GM18499 (cell line): Measurements from ENCODE around the gene APOA5.
"Not testable (repeated sequence)": the region's sequence is repeated elsewhere in the genome, so short reads cannot be mapped to it uniquely, and the experiment has no call there.

Experiments used
- ATAC-seq: cut with Tn5 transposase; IDR thresholded peaks from one replicate; pipeline ENCODE4 v1.9.1; 2021; ENCODE audit warnings: moderate number of reproducible peaks; ENCODE audit not compliant: insufficient read depth, unreplicated experiment

The APOA5 gene

GRCh38 chr11:116801662-116802061 lies 10.0 kb upstream of the APOA5 start:
- not testable (repeated sequence) for ATAC-seq

GRCh38 chr11:116800610-116801009 lies 8.9 kb upstream of the APOA5 start:
- no peak for ATAC-seq

DNA sequence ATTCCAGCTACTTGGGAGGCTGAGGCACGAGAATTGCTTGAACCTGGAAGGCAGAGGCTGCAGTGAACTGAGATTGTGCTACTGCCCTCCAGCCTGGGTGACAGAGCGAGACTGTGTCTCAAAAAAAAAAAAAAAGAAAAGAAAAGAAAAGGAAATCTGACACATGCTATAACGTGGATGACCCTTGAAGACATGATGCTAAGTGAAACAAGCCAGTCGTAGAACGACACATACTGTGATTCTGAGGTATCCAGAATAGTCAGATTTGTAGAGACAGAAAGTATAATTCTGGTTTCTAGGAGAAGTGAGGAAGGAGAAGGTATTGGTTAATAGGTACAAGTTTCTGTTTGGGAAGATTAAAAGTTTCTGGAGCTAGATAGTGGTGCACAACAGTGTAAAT lies 6.7 kb upstream of the APOA5 start:
- no peak for ATAC-seq

- ATAC-seq, result no peak
These were observed 6.1 kb upstream of the APOA5 start for GRCh38 chr11:116797816-116798215.

DNA sequence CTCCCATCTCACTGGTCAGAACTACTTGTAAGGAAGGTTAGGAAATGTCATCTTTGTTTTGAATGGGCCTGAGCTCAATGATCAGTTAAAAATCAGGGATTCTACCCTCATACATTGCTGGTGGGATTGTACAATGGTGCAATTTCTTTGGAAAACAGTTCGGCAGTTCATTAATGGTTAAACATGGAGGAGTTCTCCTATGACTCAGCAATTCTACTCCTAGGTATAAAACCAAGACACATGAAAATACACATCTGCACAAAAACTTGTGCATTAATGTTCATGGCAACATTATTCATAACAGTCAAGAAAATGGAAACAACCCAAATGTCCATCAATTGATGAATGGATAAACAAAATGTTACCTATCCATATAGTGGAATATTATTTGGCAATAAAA lies 4.9 kb upstream of the APOA5 start:
- no peak for ATAC-seq

DNA sequence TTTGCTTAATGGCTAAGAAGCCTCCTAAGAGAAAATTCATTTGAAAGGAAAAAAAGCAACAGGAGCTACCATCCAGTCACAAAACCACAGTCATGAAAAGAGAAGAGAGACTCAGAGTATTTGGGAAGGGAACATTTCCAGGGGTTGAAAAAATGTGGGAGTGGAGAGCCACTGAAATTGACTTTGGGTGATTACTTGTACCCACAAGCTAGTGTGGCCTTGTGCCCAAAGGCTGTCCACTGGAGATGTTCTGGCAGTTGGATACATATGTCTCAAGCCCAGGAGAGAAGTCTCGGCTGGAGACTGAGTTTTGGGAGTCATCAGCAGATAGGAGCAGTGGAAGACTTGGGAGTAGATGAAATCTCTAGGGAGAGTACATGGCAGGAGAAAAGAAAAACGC lies 3.2 kb upstream of the APOA5 start:
- ATAC-seq, result no peak

DNA sequence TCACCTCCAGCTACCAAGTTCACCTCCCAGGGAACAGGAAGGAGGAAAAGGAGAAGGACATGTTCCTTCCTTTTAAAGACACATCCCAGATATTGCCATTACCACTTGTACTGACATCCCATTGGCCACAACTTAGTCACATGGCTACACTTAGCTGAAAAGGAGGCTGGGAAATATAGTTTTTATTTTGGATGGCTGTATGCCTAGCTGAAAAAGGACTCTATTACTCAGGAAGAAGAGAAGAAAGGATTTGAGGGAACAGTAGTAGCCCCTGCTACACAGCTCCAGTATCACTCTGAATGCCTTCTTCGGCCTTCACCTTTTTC lies 2.1 kb upstream of the APOA5 start:
- no peak for ATAC-seq

DNA sequence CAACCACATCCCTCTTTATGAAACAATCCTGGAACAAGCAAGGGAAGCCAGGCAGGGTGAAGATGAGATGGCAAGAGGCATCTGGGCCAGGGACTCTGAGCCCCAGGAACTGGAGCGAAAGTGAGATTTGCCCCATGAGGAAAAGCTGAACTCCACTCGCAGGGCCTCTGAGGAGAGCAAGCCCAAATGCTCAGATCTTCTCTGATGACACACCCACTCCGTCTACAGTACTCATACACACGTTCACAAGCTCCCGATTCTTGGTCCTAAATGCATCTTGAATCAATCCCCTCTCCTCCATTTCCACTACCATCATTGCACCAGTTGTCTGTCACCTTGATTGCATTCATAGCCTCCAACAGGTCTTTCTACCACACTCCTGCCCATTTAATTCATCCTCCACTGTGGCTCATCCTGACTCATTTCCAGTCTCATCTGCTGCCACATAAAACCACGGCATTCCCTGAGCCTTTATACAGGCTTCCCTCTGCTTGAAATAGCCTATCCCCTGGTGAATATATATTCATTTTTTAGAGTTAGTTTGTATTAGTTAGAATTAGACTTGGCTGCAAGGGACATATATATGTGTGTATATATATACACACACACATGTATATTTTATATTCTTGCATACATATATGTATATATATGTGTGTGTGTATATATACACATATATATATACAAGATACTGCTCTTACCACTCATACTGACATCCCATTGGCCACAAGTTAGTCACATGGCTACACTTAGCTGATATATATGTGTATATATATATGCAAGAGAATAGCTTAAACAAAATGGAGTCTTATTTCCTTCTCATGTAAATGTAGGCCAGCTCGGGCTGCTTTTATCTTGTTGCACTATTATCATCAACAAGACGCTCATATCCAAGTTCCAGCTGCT lies 1.4 kb upstream of the APOA5 start:
- ATAC-seq, result no peak

- ATAC-seq, result no peak
These were observed 627 bp upstream of the APOA5 start for GRCh38 chr11:116792144-116792868.

- no peak for ATAC-seq
These were observed 472 bp downstream of the APOA5 start for GRCh38 chr11:116791002-116791812.

GRCh38 chr11:116790167-116791001 lies 1.3 kb downstream of the APOA5 start:
- ATAC-seq, result no peak

DNA sequence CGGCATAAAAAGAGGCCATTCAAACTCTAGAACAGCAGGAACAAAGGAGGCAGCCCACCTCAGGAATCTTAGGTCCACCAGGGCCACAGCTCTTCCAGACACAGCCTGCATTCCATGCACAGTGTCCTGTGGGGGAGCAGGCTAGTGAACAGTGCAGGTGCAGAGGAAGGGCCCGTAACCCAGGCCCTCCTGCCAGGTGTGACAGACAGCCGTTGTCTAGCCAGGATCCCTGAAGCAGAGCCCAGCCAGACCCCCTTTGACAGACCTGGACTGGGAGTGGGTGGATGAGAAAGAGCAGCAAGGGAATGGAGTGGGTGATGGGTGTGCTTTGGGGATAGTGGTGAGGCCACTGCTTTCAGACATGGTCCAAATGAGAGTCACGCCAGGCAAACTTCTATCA lies 2.7 kb downstream of the APOA5 start:
- ATAC-seq, result no peak

- ATAC-seq, result no peak
These were observed 3.1 kb downstream of the APOA5 start for GRCh38 chr11:116788534-116788933.

- no peak for ATAC-seq
These were observed 3.7 kb downstream of the APOA5 start, which contains the start of gene ZPR1 for GRCh38 chr11:116787786-116788486. TSS of gene ZPR1 (minus strand) at chr11:116788023. CDS start at chr11:116787990, 33 bp downstream.

DNA sequence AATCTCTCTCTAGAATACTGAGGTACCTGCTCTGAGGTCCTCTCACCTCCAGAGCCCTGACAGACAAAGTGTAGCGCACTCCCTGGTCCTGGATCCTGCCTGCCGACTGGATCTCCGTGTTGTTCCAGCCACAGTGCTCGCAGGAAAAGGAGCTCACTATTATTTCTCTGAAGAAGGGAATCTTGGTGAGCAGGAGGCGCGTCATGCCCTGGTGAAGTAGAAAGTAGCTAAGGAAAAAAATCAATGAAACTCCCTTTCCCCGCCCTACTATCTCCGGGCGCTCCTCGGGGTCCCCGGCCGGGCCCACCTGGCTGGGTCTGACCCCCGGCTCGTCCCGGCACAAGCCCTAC lies 4.3 kb downstream of the APOA5 start:
- ATAC-seq, result no peak

- no peak for ATAC-seq
These were observed 4.7 kb downstream of the APOA5 start for GRCh38 chr11:116786966-116787365.

DNA sequence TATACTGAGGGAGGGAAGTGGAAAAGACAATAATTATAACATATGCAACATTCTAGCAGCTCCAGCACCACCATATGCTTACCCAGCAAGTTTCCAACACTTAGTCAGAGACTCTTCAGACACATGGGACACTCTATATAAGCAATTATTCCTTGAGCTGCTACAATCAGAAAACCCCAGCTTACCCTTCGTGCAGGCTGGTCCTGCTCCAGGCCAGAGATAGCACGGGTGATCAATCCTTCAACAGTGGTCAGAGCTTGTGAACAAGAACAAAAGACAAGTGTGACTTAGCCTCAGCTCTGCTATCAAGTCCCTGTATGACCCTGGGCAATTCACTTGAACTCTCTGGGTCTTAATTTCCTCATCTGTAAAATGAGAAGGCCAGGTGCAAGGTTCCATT lies 5.4 kb downstream of the APOA5 start:
- ATAC-seq, result no peak

DNA sequence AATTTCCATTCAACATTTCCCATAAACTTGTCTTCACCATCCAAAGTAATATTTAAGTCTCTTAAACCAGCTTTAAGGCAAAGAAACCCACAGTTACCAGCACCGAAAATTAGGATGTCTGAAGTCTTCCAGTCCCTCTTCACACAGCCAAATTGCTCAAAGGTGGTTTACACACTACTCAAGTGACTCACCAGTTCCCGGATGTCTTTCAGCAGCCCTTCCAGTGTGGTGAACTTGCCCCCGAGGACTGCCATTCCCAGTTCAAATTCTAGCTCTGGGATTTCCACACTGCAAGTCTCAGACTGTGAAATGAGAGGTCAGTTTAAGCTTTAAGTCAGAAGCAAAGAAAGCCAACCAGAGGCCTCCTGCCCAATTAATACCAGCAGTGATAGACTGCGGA lies 9.0 kb downstream of the APOA5 start:
- no peak for ATAC-seq

- ATAC-seq, result no peak
These were observed 13.1 kb downstream of the APOA5 start for GRCh38 chr11:116778556-116778955.
